MM.1S (cell line): ENCODE results near the gene SLC9C1.

Experiments used
- CTCF ChIP-seq: fragments of 300-600 bp; sonication (generic); IDR thresholded peaks from 2 replicates; pipeline ENCODE4 v1.5.1; 2016; ENCODE audit warnings: antibody characterized with exemption, low read length, mixed read lengths
- EZH2 ChIP-seq: fragments of 300-600 bp; sonication (generic); optimal IDR thresholded peaks from 2 replicates; pipeline ENCODE3; 2017; ENCODE audit warnings: low read depth, mild to moderate bottlenecking, antibody characterized with exemption, low read length, mixed read lengths
- EZH2phosphoT487 ChIP-seq: fragments of 300-600 bp; sonication (generic); IDR thresholded peaks from 2 replicates; pipeline ENCODE4 v1.6.1; 2018; ENCODE audit warnings: antibody characterized with exemption, low read length

GRCh38 chr3:112199622-112200316 is 94.2 kb downstream of the SLC9C1 start:
- no peak for TF ChIP-seq CTCF
- TF ChIP-seq EZH2 = no peak
- no peak for TF ChIP-seq EZH2phosphoT487
